Hepatocyte (in vitro differentiated cells): ENCODE results near the gene PTAR1. TPM values are rescaled to one million over a fixed set of nuclear protein-coding genes. Genes with fewer than 3 reads are reported as not detected.

Source experiments
- DNase-seq: peaks from one replicate; pipeline ENCODE4 v3.0.0-alpha.2; 2016; ENCODE audit warnings: low spot score
- H2AFZ ChIP-seq: fragments of 200-600 bp; sonication (generic); 2 replicates; pipeline ENCODE4 v1.6.0; 2016; ENCODE audit warnings: antibody characterized with exemption, mild to moderate bottlenecking
- H3K27ac ChIP-seq: fragments of 200-600 bp; sonication (generic); 2 replicates; pipeline ENCODE4 v1.5.1; 2016; ENCODE audit warnings: mild to moderate bottlenecking
- H3K27me3 ChIP-seq: fragments of 200-600 bp; sonication (generic); 2 replicates; pipeline ENCODE4 v1.6.1; 2016
- H3K36me3 ChIP-seq: fragments of 200-600 bp; sonication (generic); replicated peaks from 2 replicates; pipeline ENCODE4 v1.5.1; 2016; ENCODE audit warnings: low read depth; ENCODE audit not compliant: insufficient read depth
- H3K4me1 ChIP-seq: fragments of 200-600 bp; sonication (generic); 2 replicates; pipeline ENCODE4 v1.5.1; 2016; ENCODE audit warnings: mild to moderate bottlenecking, moderate library complexity; ENCODE audit not compliant: insufficient read depth
- H3K4me2 ChIP-seq: fragments of 200-600 bp; sonication (generic); 2 replicates; pipeline ENCODE4 v1.6.0; 2016
- H3K4me3 ChIP-seq: fragments of 200-600 bp; sonication (generic); 2 replicates; pipeline ENCODE4 v1.5.1; 2016; ENCODE audit warnings: mild to moderate bottlenecking
- H3K79me2 ChIP-seq: fragments of 200-600 bp; sonication (generic); 2 replicates; pipeline ENCODE4 v1.6.0; 2017; ENCODE audit warnings: mild to moderate bottlenecking
- H3K9me2 ChIP-seq: fragments of 200-600 bp; sonication (generic); replicated peaks from 2 replicates; pipeline ENCODE4 v1.6.0; 2017; ENCODE audit warnings: mild to moderate bottlenecking; ENCODE audit not compliant: insufficient read depth
- H3K9me3 ChIP-seq: fragments of 200-600 bp; sonication (generic); 2 replicates; pipeline ENCODE4 v1.5.1; 2016; ENCODE audit warnings: low read depth, mild to moderate bottlenecking
- H4K20me1 ChIP-seq: fragments of 200-600 bp; sonication (generic); 2 replicates; pipeline ENCODE4 v1.6.0; 2016; ENCODE audit warnings: mild to moderate bottlenecking; ENCODE audit not compliant: insufficient read depth, poor library complexity, severe bottlenecking
- CTCF ChIP-seq: fragments of 200-600 bp; sonication (generic); IDR thresholded peaks from 2 replicates; pipeline ENCODE4 v1.5.1; 2016; ENCODE audit warnings: antibody characterized with exemption, mild to moderate bottlenecking; ENCODE audit not compliant: poor library complexity
- EZH2 ChIP-seq: fragments of 200-600 bp; sonication (generic); IDR thresholded peaks from 2 replicates; pipeline ENCODE4 v1.6.1; 2016; ENCODE audit warnings: antibody characterized with exemption, mild to moderate bottlenecking, borderline replicate concordance
- EZH2phosphoT487 ChIP-seq: fragments of 200-600 bp; sonication (generic); IDR thresholded peaks from one replicate; pipeline ENCODE4 v1.6.1; 2018; ENCODE audit warnings: antibody characterized with exemption, mild to moderate bottlenecking, low read depth, moderate library complexity; ENCODE audit not compliant: unreplicated experiment, severe bottlenecking
- WGBS: methylation state at CpG from one replicate; pipeline ENCODE4 v1.1.6; 2016; ENCODE audit warnings: low lambda C conversion rate; ENCODE audit errors: missing lambda C conversion rate; 5-methylcytosine and 5-hydroxymethylcytosine counted together
- polyA plus RNA-seq: library from polyadenylated mRNA; unstranded; fragments of >200 nt; fragmentation: Nextera tagmentation; extraction: Ambion mirVana; gene quantifications from 2 replicates; pipeline ENCODE4 v1.2.1, GENCODE V29; 2016
- total RNA-seq: library from RNA; depleted of rRNA; stranded (reverse); fragments of >200 nt; gene quantifications from 2 replicates; pipeline ENCODE4 v1.2.3, GENCODE V29; 2014

The PTAR1 gene
- total and polyA plus RNA-seq, 2 experiments from 2014 or later, result 10.8 to 75.1 TPM

- 88% methylated on average over 1 of the region's 1 CpG for WGBS
- Histone ChIP-seq H3K4me1 (peaks cover 12% of the 10 kb centered on the region), H3K27ac (peak overlapping the region; percentile 22), H3K9me2 (no peaks in the 10 kb centered on the region), H3K79me2 (peaks cover 17% of the 10 kb centered on the region), H4K20me1 (no peaks in the 10 kb centered on the region), H3K4me2 (no peak overlapping the region), H3K36me3 (no peaks in the 10 kb centered on the region), H3K9me3 (no peaks in the 10 kb centered on the region), H2AFZ (no peak overlapping the region), H3K4me3 (no peak overlapping the region), H3K27me3 (no peaks in the 10 kb centered on the region)
- DNase-seq, result no peak
- no peak for TF ChIP-seq EZH2phosphoT487
- no peak for TF ChIP-seq EZH2
- no peak for TF ChIP-seq CTCF
These were observed 2.7 kb upstream of the PTAR1 start for GRCh38 chr9:69762527-69762926.

GRCh38 chr9:69760278-69760610 lies 433 bp upstream of the PTAR1 start:
- 13% methylated on average over 7 of the region's 7 CpGs for WGBS
- peaks cover 39% of the 10 kb centered on the region for H3K79me2 ChIP-seq
- peak overlapping the region; percentile 35 for H3K4me3 ChIP-seq
- H3K36me3 ChIP-seq, result no peaks in the 10 kb centered on the region
- H3K4me2 ChIP-seq, result peak overlapping the region; percentile 78
- H3K27me3 ChIP-seq, result no peaks in the 10 kb centered on the region
- no peaks in the 10 kb centered on the region for H3K9me3 ChIP-seq
- TF ChIP-seq EZH2phosphoT487 (no peak), EZH2 (no peak), CTCF (no peak)
- no peaks in the 10 kb centered on the region for H4K20me1 ChIP-seq
- H3K4me1 ChIP-seq, result peaks cover 21% of the 10 kb centered on the region
- no peaks in the 10 kb centered on the region for H3K9me2 ChIP-seq
- H2AFZ ChIP-seq, result peak overlapping the region; percentile 85
- DNase-seq, result no peak
- peak overlapping the region; percentile 85 for H3K27ac ChIP-seq

DNA sequence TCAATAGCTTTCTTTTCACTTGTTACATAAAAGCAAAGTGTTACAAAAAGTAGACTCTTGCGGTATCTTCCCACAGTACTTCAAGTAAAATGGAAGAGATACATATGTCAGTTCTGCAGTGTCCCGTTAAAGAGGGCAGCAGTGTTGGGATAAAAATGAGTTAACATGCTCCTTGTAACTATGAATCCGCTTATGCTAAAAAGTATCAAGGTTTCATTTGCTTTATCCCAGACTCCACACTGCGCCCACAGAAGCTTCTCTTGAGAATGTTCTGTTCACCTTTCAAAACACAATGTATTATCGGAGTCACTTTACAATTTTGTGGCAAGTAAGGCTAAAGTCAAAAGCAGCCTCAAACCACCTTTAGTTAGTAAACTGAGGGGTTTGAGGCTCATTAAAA lies 790 bp downstream of the PTAR1 start:
- H3K27me3 ChIP-seq, result no peaks in the 10 kb centered on the region
- peak; percentile 14 for DNase-seq
- no peaks in the 10 kb centered on the region for H3K36me3 ChIP-seq
- H3K79me2 ChIP-seq, result peaks cover 52% of the 10 kb centered on the region
- H3K27ac ChIP-seq, result peak overlapping the region; percentile 96
- peaks cover 21% of the 10 kb centered on the region for H3K4me1 ChIP-seq
- peak overlapping the region; percentile 80 for H2AFZ ChIP-seq
- no peaks in the 10 kb centered on the region for H3K9me3 ChIP-seq
- peak overlapping the region; percentile 73 for H3K4me3 ChIP-seq
- peak overlapping the region; percentile 85 for H3K4me2 ChIP-seq
- no peaks in the 10 kb centered on the region for H4K20me1 ChIP-seq
- TF ChIP-seq EZH2 (no peak), EZH2phosphoT487 (no peak), CTCF (no peak)
- H3K9me2 ChIP-seq, result no peaks in the 10 kb centered on the region
- WGBS, result 1% methylated on average over 5 of the region's 5 CpGs
